Muscle of back (tissue), 10 donors: ENCODE results near the gene TTC31. TPM values are rescaled to one million over a fixed set of nuclear protein-coding genes. Genes with fewer than 3 reads are reported as not detected.

ENCODE experiments used
- polyA plus RNA-seq, 10 donors: library from polyadenylated mRNA; unstranded; fragments of 120-200 nt; gene quantifications; one replicate each; pipeline ENCODE4 v1.2.1, GENCODE V29; 2013; ENCODE audit not compliant: insufficient read length in 10 of 10

The TTC31 gene
- polyA plus RNA-seq, 10 donors, result 15.1 to 21.6 (median 18.0) TPM

Other genes with a start within 250 kb of the TTC31 start
- gene SLC4A5, start 139.7 kb upstream of the TTC31 start, polyA plus RNA-seq, result 1 to 10 TPM; 1.4 to 3.9 (median 2.2) TPM
- gene DCTN1, start 102.8 kb upstream of the TTC31 start, polyA plus RNA-seq, result 100 to 1,000 TPM in 4 of 10 donors, 10 to 100 TPM in 6; 84.0 to 108 (median 97.6) TPM
- gene C2orf81, start 61.5 kb upstream of the TTC31 start, polyA plus RNA-seq, result 1 to 10 TPM; 1.7 to 3.2 (median 2.4) TPM
- gene WDR54, start 61.4 kb upstream of the TTC31 start, polyA plus RNA-seq, result 10 to 100 TPM in 5 of 10 donors, 1 to 10 TPM in 5; 7.8 to 17.2 (median 9.9) TPM
- 10 to 100 TPM; 35.1 to 64.2 (median 43.2) TPM for gene RTKN, start 41.1 kb upstream of the TTC31 start, polyA plus RNA-seq
- gene INO80B, start 28.0 kb upstream of the TTC31 start, polyA plus RNA-seq, result 10 to 100 TPM; 15.4 to 24.6 (median 18.0) TPM
- gene WBP1, start 24.6 kb upstream of the TTC31 start, polyA plus RNA-seq, result 10 to 100 TPM; 46.2 to 59.2 (median 53.5) TPM
- gene MOGS, start 17.7 kb upstream of the TTC31 start, polyA plus RNA-seq, result 10 to 100 TPM; 22.2 to 40.7 (median 32.6) TPM
- 10 to 100 TPM; 33.2 to 83.6 (median 56.9) TPM for gene MRPL53, start 10.4 kb upstream of the TTC31 start, polyA plus RNA-seq
- 10 to 100 TPM in 3 of 10 donors, 1 to 10 TPM in 7; 4.8 to 11.4 (median 7.1) TPM for gene CCDC142, start 83 bp upstream of the TTC31 start, polyA plus RNA-seq
- 1 to 10 TPM in 5 of 10 donors, under 1 TPM in 5; 0.52 to 1.6 (median 0.94) TPM for gene LBX2, start 16.5 kb downstream of the TTC31 start, polyA plus RNA-seq
- gene PCGF1, start 24.6 kb downstream of the TTC31 start, polyA plus RNA-seq, result 10 to 100 TPM; 10.3 to 16.0 (median 12.5) TPM
- gene TLX2, start 31.4 kb downstream of the TTC31 start, polyA plus RNA-seq, result under 1 TPM in 2 of 10 donors, not detected in 8; 0.08 to 0.14 TPM
- under 1 TPM in 5 of 10 donors, not detected in 5; 0.13 to 0.33 (median 0.16) TPM for gene DQX1, start 43.1 kb downstream of the TTC31 start, polyA plus RNA-seq
- 10 to 100 TPM; 52.6 to 85.2 (median 63.4) TPM for gene AUP1, start 46.6 kb downstream of the TTC31 start, polyA plus RNA-seq
- 10 to 100 TPM; 22.5 to 32.7 (median 26.9) TPM for gene HTRA2, start 46.9 kb downstream of the TTC31 start, polyA plus RNA-seq
- 1 to 10 TPM; 6.4 to 9.8 (median 7.6) TPM for gene LOXL3, start 70.9 kb downstream of the TTC31 start, polyA plus RNA-seq
- gene DOK1, start 71.6 kb downstream of the TTC31 start, polyA plus RNA-seq, result 1 to 10 TPM; 5.3 to 8.4 (median 6.4) TPM
- under 1 TPM; 0.21 to 0.51 (median 0.28) TPM for gene M1AP, start 165.2 kb downstream of the TTC31 start, polyA plus RNA-seq
- gene SEMA4F, start 171.2 kb downstream of the TTC31 start, polyA plus RNA-seq, result 1 to 10 TPM; 2.4 to 5.6 (median 3.1) TPM